Measurements from ENCODE around the gene PIWIL4. TPM values are rescaled to one million over a fixed set of nuclear protein-coding genes. Genes with fewer than 3 reads are reported as not detected.
"Not testable (repeated sequence)": the region's sequence is repeated elsewhere in the genome, so short reads cannot be mapped to it uniquely, and the experiment has no call there.

Gene PIWIL4
- total RNA-seq, 1 donor from 2014 or later, result 7.5 TPM

DNA sequence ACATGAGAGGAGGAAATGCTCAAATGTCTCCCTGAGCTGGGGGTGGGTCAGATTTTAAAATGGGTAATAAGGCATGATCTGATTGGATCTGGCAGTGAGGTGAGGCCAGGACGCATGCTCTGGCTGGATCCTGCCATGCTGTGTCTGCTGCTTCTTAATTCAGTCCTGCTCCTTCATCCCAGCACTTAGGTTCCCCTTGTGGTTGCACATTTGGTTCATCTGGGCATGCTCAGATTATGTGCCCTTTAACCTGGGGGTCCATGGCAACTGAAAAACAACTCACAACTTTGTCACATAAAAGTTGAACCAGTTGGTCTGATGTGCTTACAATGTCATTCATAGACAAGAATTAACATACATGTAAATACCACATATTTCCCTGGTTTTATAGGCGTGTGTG, 67.9 kb downstream of the PIWIL4 start:
- no peak for DNase-seq (ENCODE audit: low spot score)

DNA sequence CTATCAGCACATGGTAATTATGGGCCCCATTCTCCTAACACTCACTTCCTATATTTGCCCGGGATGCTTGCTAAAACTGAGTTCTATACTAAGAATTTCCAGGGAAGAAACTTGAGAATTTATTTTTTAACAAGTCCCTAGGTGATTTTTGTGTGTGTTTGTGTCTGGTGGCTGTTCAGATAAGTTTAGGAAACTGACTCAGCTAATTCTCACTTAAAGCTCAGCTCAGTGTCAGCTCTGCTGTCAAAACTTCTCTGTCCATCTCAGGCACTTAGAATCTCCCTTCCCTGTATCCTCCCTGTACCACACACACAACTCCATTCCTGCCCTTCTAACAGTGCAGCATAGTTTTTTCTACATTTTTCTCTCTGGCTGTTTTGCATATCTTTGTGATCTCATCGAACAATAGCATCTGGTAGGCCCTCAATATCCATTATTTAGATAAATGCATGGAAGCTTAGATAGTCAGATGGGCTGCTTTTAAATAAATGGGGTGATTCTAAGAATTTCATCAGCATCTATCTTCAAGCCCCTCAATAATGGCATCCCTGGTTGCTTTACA, 69.3 kb downstream of the PIWIL4 start:
- DNase-seq (ENCODE audit: low spot score), result no peak

- DNase-seq (ENCODE audit: low spot score), result no peak
Observed at GRCh38 chr11:94638301-94638901, 71.2 kb downstream of the PIWIL4 start.

DNA sequence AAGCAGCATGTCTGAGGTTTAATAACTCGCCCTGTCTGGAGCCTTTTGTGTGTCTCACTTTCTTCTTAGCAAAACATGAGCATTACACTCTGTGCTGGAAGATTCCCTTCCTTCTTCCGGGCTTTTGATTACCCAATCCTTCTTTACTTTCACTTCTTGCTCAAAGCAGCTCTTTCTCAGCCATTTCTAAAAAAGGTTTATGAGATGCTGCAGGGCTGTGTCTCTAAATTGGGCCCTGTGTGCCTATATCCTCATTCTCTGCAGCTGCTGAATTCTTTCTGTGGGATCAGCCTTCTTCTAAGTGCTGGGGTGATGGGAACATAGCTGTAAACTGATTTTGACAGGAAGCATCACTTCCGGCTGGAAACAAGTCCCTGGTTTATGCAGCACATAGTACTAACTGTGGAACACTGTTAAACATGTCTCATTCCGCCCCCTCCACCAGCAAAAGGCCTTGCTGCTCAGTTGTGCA, 71.8 kb downstream of the PIWIL4 start:
- peak; percentile 79 for DNase-seq (ENCODE audit: low spot score)

- no peak for DNase-seq (ENCODE audit: low spot score)
Observed at GRCh38 chr11:94639901-94640721, 72.9 kb downstream of the PIWIL4 start.

DNA sequence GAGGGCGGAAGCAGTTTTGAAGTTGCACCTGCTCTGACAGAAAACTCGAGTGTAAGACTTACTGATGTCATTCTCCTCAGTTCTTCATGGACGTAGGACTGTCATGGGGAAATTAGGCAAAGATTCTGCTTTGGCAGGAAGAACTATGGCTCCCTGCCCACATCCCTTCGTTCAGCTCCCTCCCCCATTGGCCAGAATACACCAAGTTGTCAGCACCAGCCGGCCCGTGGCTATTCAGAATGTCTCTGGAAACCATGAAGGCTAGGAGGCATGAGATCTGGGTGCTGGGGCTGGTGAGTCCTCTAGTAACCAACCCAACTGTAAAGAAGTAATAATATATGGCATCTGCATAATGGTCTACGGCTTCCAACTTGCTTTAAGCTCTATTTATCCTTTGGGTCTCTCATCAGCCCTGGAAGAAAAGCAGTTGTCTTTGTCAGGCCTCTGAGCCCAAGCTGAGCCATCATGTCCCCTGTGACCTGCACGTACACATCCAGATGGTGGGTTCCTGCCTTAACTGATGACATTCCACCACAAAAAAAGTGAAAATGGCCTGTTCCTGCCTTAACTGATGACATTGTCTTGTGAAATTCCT, 74.1 kb downstream of the PIWIL4 start:
- DNase-seq (ENCODE audit: low spot score), result no peak

DNA sequence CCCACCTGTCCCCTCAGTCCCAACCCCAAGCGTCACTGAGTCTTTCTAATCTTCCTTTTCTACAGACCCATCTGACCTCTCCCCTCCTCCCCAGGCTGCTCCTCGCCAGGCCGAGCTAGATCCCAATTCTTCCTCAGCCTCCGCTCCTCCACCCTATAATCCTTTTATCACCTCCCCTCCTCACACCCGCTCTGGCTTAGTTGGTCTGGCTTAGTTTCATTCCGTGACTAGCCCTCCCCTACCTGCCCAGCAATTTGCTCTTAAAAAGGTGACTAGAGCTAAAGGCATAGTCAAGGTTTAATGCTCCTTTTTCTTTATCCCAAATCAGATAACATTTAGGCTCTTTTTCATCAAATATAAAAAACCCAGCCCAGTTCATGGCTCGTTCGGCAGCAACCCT, 76.0 kb downstream of the PIWIL4 start:
- not testable (repeated sequence) for DNase-seq (ENCODE audit: low spot score)

DNA sequence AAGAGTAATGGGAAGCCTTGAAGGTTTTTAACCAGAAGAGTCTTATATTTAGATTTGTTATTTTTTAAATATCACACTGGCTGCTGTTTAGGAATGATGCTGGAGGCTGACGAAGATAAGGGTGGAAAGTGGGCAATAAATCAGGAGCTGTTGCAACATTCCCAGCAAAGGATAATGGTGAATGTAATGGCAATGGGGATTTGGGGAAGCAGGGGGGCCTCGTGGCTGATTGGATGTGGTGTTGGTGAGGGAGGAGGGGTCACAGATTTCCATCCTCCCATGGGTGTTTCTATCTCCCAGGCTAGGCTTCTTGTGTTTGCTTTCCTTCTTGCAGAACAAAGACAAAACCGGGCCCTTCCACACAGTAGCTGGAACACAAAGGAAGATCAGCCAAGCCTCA, 80.8 kb downstream of the PIWIL4 start:
- DNase-seq (ENCODE audit: low spot score), result peak; percentile 77

- no peak for DNase-seq (ENCODE audit: low spot score)
Observed at GRCh38 chr11:94648789-94649188, 81.6 kb downstream of the PIWIL4 start.

DNA sequence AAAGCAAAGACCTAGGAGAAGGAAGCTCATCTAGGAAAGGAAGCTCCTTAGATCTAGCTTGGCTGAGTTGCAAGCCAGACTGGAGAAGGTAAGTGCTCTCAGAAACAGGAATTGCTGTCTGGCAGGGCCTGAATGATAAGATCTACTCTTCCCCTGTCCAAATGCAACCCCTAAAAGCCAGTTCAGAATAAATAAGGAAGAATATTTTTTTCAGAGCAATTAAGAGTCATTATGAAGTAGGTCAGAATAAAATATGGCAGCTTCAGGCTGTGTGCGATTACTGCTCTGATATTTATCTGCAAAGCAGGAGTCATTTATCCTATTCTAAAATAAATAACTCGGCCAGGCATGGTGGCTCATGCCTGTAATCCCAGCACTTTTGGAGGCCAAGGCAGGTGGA, 82.1 kb downstream of the PIWIL4 start:
- DNase-seq (ENCODE audit: low spot score), result no peak

DNA sequence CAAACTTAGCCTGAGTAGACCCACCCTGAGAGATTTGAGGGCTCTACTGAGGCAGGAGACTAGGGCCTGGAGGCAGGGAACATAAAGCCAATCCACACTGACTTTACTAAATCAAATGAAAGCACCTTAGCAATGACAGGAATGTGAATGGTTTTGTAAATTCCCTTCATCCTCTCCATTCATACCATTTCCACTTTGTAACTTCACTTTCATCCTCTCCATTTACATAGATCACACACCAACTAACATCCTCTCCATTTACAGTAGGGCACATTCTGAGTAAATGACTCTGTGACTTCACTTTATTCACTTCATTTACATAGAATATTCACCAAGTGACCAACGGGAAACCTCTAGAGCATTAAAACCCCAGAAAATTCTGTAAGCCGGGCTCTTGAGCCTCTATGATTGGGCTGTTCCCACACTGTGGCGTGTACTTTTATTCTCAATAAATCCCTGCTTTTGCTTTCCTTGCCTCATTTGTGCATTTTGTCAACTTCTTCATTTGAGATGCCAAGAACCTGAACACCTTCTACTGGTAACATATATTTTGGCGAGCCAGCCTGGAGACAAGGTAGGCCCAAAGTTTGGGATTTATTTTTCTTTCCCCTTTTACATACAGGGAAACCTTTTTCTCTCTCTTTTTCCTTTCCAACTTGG, 82.9 kb downstream of the PIWIL4 start:
- no peak for DNase-seq (ENCODE audit: low spot score)

- peak; percentile 82 for DNase-seq (ENCODE audit: low spot score)
Observed at GRCh38 chr11:94650756-94651155, 83.6 kb downstream of the PIWIL4 start.

DNA sequence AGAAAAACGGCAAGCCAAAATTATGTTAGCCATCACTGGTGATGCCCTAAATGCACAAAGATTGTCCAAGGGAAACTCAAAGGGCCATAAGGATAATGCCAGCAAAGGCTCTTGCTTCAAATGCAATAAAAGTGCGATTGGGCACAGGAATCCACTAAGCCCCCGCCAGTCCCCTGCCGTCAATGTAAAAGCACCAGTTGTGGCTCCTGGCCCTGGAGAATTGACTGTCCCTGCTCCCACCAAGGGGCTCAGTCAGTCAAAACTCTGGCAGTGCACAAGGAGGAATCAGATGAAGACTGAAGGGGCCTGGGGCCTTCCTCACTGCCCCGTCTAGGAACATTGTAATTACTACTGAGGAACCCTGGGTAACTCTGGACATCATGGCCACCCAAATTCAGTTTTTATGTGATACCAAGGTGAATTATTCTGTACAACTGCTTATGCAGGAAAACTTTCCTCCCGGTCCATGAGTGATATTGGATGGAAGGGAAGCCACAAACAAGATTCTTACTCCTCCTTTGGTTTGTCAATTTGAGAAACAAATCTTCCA, 85.6 kb downstream of the PIWIL4 start:
- no peak for DNase-seq (ENCODE audit: low spot score)

GRCh38 chr11:94653561-94653960, 86.4 kb downstream of the PIWIL4 start:
- DNase-seq (ENCODE audit: low spot score), result no peak

- no peak for DNase-seq (ENCODE audit: low spot score)
Observed at GRCh38 chr11:94654201-94654600, 87.0 kb downstream of the PIWIL4 start.

GRCh38 chr11:94655291-94655690, 88.1 kb downstream of the PIWIL4 start:
- DNase-seq (ENCODE audit: low spot score), result peak; percentile 58

- no peak for DNase-seq (ENCODE audit: low spot score)
Observed at GRCh38 chr11:94655956-94656355, 88.8 kb downstream of the PIWIL4 start.

DNA sequence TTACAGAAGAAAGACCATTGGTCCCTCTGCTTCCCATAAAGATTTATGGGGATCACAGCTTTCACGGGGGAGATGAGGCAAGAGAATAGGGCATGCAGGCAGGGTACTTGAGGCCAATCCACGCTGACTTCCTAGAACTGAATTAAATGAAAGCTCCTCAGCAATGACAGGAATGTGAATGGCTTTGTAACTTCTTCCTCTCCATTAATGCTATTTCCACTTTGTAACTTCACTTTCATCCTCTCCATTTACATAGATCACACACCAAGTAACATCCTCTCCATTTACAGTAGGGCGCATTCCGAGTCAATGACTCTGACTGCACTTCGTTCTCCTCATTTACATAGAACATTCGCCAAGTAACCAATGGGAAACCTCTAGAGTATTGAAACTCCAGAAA, 89.8 kb downstream of the PIWIL4 start:
- no peak for DNase-seq (ENCODE audit: low spot score)

GRCh38 chr11:94657629-94658028, 90.5 kb downstream of the PIWIL4 start:
- DNase-seq (ENCODE audit: low spot score), result no peak

- no peak for DNase-seq (ENCODE audit: low spot score)
Observed at GRCh38 chr11:94658386-94658785, 91.2 kb downstream of the PIWIL4 start.

DNA sequence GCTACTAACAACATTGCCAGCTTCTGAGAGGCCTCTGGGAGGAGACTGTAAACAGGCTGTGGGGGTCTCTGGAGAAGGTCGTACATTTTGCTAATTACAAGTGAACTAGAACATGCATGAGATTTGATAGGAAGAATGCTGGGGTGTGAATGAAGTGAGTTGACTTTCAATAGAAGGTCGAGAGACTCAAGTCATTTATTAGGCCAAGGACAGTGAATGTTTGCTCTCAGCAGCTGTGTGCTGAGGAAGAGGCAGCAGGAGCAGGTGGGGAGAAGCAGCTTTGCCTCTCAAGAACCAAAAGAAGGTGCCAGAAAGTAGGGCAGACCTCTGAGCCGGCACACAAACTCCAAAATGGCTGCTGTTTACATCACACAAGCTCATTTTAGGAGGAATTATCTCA, 91.7 kb downstream of the PIWIL4 start:
- DNase-seq (ENCODE audit: low spot score), result no peak

GRCh38 chr11:94661444-94661843, 94.3 kb downstream of the PIWIL4 start:
- no peak for DNase-seq (ENCODE audit: low spot score)
